Brain microvascular endothelial cell (primary cell): Measurements from ENCODE around the gene L3MBTL1.

Experiments used
- DNase-seq: peaks from one replicate; pipeline ENCODE4 v3.0.0-alpha.2; 2020
- H3K27ac ChIP-seq: fragments of 250-450 bp; sonication (Bioruptor Pico); 2 replicates; pipeline ENCODE4 v1.5.1; 2020; ENCODE audit warnings: mild to moderate bottlenecking, moderate library complexity
- H3K27me3 ChIP-seq: fragments of 250-450 bp; sonication (Bioruptor Pico); replicated peaks from 2 replicates; pipeline ENCODE4 v1.5.1; 2020; ENCODE audit warnings: mild to moderate bottlenecking
- H3K36me3 ChIP-seq: fragments of 250-450 bp; sonication (Bioruptor Pico); replicated peaks from 2 replicates; pipeline ENCODE4 v1.5.1; 2020; ENCODE audit warnings: mild to moderate bottlenecking
- H3K4me3 ChIP-seq: 2 replicates; pipeline ENCODE4 v1.5.1; 2011; ENCODE audit warnings: low read depth, mild to moderate bottlenecking, control low read depth, low read length, moderate library complexity
- in situ Hi-C: cut with HindIII; loops from 2 replicates; pipeline ENCODE4 v1.10.0; 2017; ENCODE audit warnings: low sequenced_read_pairs, low pct_ligation_motif_present
- TF ChIP-seq, protein P1 (sequence below): IDR thresholded peaks from 2 replicates; pipeline ENCODE4 v1.5.1; 2011; ENCODE audit warnings: low read depth, mild to moderate bottlenecking, moderate library complexity, low read length, control low read depth, inconsistent platforms; ENCODE audit errors: missing control alignments

The L3MBTL1 gene

DNA sequence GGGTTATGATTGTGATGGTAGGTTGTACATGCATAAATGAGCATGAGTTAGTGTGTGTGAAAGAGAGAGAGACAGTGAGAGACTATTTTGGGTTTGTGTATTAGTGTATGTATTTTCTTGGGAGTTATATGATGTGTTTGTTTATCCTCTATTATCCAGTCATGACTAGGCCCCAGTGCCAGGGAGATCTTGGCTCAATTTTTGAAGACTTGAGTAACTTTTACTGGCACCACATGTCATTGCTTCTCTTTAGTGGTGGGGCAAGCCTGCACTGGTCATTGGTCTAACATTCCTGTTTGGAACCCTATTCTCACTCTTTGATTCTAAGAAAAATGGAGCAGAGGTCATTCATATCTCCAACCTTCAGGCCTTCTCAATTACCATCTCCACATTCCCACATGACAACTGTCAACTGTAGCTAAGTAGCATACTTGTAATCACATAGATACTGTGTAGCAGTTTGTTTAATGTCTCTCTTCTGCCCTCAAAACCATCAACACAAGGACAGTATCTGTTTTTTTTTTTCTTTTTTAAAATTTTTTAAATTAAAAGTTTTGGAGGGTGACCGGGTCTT, 8.8 kb downstream of the L3MBTL1 start:
- H3K36me3 ChIP-seq, result no peaks in the 10 kb centered on the region
- TF ChIP-seq, protein P1, sequence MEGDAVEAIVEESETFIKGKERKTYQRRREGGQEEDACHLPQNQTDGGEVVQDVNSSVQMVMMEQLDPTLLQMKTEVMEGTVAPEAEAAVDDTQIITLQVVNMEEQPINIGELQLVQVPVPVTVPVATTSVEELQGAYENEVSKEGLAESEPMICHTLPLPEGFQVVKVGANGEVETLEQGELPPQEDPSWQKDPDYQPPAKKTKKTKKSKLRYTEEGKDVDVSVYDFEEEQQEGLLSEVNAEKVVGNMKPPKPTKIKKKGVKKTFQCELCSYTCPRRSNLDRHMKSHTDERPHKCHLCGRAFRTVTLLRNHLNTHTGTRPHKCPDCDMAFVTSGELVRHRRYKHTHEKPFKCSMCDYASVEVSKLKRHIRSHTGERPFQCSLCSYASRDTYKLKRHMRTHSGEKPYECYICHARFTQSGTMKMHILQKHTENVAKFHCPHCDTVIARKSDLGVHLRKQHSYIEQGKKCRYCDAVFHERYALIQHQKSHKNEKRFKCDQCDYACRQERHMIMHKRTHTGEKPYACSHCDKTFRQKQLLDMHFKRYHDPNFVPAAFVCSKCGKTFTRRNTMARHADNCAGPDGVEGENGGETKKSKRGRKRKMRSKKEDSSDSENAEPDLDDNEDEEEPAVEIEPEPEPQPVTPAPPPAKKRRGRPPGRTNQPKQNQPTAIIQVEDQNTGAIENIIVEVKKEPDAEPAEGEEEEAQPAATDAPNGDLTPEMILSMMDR, result no peak
- no peak for DNase-seq
- H3K27ac ChIP-seq, result no peak overlapping the region
- no peaks in the 10 kb centered on the region for H3K27me3 ChIP-seq
- no peak overlapping the region for H3K4me3 ChIP-seq
- in situ Hi-C loops, result no loop called here

DNA sequence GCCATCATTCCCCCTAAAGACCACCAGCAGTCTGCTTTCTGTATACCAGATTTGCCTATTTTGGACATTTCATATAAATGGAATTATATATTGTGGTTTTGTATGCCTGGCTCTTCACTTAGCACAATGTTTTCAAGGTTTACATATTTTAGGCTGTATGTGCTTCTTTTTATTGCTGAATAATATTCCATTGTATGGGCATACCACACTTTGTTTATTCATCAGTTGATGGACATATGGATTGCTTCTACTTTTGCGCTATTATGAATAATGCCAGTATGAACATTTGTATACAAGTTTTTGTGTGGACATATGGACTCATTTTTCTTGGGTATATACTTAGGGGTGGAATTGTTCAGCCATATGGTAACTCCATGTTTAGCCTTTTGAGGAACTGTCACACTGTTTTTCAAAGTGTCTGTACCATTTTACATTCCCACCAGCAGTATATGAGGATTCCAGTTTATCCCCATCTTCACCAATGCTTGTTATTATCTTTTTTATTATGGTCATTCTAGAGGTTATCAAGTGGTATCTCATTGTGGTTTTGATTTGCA, 12.7 kb downstream of the L3MBTL1 start:
- Histone ChIP-seq H3K27me3 (no peaks in the 10 kb centered on the region), H3K36me3 (no peaks in the 10 kb centered on the region), H3K27ac (no peak overlapping the region), H3K4me3 (no peak overlapping the region)
- DNase-seq, result no peak
- in situ Hi-C loops, result no loop called here
- TF ChIP-seq, protein P1, result no peak

DNA sequence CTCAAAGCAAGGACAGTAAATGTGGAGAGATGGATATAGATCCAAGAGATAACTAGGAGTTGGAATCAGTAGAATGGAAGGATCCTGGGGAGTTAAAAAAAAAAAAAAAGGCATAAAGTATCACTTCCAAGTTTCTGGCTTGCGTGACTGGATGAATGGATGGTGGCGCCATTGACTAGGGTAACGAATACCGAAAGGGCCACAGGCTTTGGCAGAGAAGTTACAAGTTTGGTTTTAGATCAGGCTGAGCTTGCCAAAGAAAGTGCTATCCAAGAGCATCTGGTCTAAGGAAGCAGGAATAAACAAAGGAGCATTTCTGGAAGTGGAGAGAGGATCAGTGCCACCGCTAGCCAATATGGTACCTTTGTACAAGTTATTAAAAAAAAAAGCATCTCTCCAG, 17.5 kb downstream of the L3MBTL1 start:
- H3K27ac ChIP-seq, result no peak overlapping the region
- no peak for DNase-seq
- no peaks in the 10 kb centered on the region for H3K27me3 ChIP-seq
- in situ Hi-C loops, result no loop called here
- no peaks in the 10 kb centered on the region for H3K36me3 ChIP-seq
- TF ChIP-seq, protein P1, result no peak
- H3K4me3 ChIP-seq, result no peak overlapping the region

DNA sequence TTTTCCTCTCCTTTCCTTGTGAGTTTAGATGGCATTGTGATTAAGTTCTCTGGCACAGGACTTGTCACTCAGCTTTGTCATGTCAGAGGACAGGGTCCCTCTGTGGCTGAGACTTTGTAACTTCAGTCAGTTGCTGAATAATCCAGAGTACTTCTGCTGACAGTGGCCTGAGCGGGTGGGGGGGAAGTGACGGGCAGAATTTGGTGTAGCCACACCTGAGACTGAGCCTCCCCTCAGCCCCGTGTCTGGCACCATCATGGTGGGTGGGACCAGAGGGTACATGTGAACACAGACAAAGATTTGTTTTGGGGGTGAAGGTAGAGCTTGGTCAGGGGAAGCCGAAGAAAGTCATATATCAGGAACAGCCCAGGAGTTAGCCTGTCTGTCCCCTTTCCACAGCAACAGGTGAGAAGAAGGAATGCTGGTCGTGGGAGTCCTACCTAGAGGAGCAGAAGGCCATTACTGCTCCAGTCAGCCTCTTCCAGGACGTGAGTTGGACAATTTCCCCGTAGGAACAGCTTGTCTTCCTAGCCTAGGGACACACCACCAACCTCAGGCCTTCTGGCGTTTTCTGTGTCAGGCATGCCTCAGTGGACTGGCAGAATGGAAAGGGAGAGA, 20.9 kb downstream of the L3MBTL1 start:
- no peak overlapping the region for H3K4me3 ChIP-seq
- no peak overlapping the region for H3K27ac ChIP-seq
- DNase-seq, result no peak
- in situ Hi-C loops, result no loop called here
- no peaks in the 10 kb centered on the region for H3K27me3 ChIP-seq
- TF ChIP-seq, protein P1, result no peak
- no peaks in the 10 kb centered on the region for H3K36me3 ChIP-seq

DNA sequence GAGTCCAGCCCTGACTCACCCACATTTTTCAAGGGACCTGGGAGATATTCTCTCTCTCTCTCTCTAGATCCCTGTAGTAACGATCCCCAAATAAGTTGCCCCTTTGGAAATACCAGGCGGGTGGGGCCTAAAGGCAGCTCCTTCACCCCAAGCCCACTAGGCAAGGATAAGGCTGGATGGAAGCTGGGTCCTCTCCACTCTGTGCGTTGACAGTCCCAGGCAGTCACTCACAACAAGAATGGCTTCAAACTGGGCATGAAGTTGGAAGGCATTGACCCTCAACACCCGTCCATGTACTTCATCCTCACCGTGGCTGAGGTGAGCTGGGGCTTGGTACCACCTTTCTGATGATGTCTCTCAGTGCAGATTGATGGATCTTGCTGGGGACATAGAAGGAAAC, 21.6 kb downstream of the L3MBTL1 start:
- H3K27me3 ChIP-seq, result no peaks in the 10 kb centered on the region
- H3K27ac ChIP-seq, result no peak overlapping the region
- H3K4me3 ChIP-seq, result no peak overlapping the region
- in situ Hi-C loops, result no loop called here
- no peak for DNase-seq
- TF ChIP-seq, protein P1, result no peak
- no peaks in the 10 kb centered on the region for H3K36me3 ChIP-seq
